MCF 10A (cell line): ENCODE data around the gene ZNF862. TPM values are rescaled to one million over a fixed set of nuclear protein-coding genes. Genes with fewer than 3 reads are reported as not detected.

Experiments
- BruUV-seq: library from RNA; stranded (reverse); fragments of 400-500 nt; replicated peaks from 2 replicates; lab custom pipeline; 2021; lab: Mats Ljungman, UMichigan
- CTCF ChIA-PET: fragments of 300-600 bp; sonication (Branson Sonifier 250); formaldehyde crosslinking; extraction: SDS; loops from one replicate; lab custom pipeline; 2021; ENCODE audit warnings: antibody characterized with exemption, inconsistent platforms; lab: Yijun Ruan, JAX
- POLR2A ChIA-PET: fragments of 300-600, 350-650 bp; sonication (Branson Sonifier 250); formaldehyde crosslinking; extraction: SDS; loops from one replicate; lab custom pipeline; 2020; ENCODE audit warnings: antibody characterized with exemption, inconsistent platforms; lab: Yijun Ruan, JAX
- DNase-seq: peaks from one replicate; pipeline ENCODE4 v3.0.0-alpha.2; 2018; ENCODE audit not compliant: unreplicated experiment
- H3K27ac Mint-ChIP-seq: one replicate; pipeline ENCODE4 v1.8.0; 2022; ENCODE audit warnings: mild to moderate bottlenecking, low read depth, mixed read lengths; ENCODE audit not compliant: unreplicated experiment
- H3K27me3 Mint-ChIP-seq: one replicate; pipeline ENCODE4 v1.8.0; 2022; ENCODE audit warnings: mixed read lengths; ENCODE audit not compliant: insufficient read depth, unreplicated experiment
- H3K36me3 Mint-ChIP-seq: one replicate; pipeline ENCODE4 v1.8.0; 2022; ENCODE audit warnings: mild to moderate bottlenecking, moderate library complexity, mixed read lengths; ENCODE audit not compliant: insufficient read depth, unreplicated experiment
- H3K4me1 Mint-ChIP-seq: one replicate; pipeline ENCODE4 v1.8.0; 2022; ENCODE audit warnings: mixed read lengths; ENCODE audit not compliant: insufficient read depth, unreplicated experiment
- H3K4me3 Mint-ChIP-seq: one replicate; pipeline ENCODE4 v1.8.0; 2022; ENCODE audit warnings: mild to moderate bottlenecking, moderate library complexity, mixed read lengths; ENCODE audit not compliant: unreplicated experiment
- H3K9me3 Mint-ChIP-seq: one replicate; pipeline ENCODE4 v1.8.0; 2022; ENCODE audit warnings: mixed read lengths; ENCODE audit not compliant: unreplicated experiment
- CTCF ChIP-seq: fragments of 200-600 bp; IDR thresholded peaks from one replicate; pipeline ENCODE4 v1.8.0; 2022; ENCODE audit warnings: antibody characterized with exemption, mild to moderate bottlenecking; ENCODE audit not compliant: unreplicated experiment
- intact Hi-C: fragments of 100-400 bp; cut with micrococcal nuclease; formaldehyde crosslinking; loops from 2 replicates; pipeline ENCODE4 v1.14.1; 2022
- total RNA-seq: library from RNA; stranded (reverse); gene quantifications from 2 replicates; pipeline ENCODE4 v1.2.3, GENCODE V29; 2022

ZNF862 gene
- total RNA-seq, 1 experiment from 2014 or later = 17.4 TPM

- Mint-ChIP-seq H3K4me1 (peaks cover 6% of the 10 kb centered on the region), H3K27me3 (no peaks in the 10 kb centered on the region), H3K27ac (no peak overlapping the region), H3K4me3 (no peak overlapping the region), H3K9me3 (no peaks in the 10 kb centered on the region), H3K36me3 (no peaks in the 10 kb centered on the region)
- CTCF ChIA-PET = interaction anchor here (0.5 to 3.8 kb wide), 8 partner anchors 10 to 1386 kb away, joined by 3 to 19 read pairs (median 4); no protein-coding TSS in a partner anchor
- intact Hi-C loops = no loop called here
- POLR2A ChIA-PET = interaction anchor here (0.6 to 1.1 kb wide), 2 partner anchors 33 to 780 kb away, joined by 3 to 9 read pairs; partner anchors contain the start of gene ZNF862
- no TSS peak for BruUV-seq
- no peak for DNase-seq
- no peak for TF ChIP-seq CTCF
Observed at GRCh38 chr7:149871576-149871975, 33.4 kb downstream of the ZNF862 start.

- intact Hi-C loops = loop anchor here (2.0 kb wide), 1 partner anchor 34 kb away; the partner anchor contains the start of gene ZNF862
- no TSS peak for BruUV-seq
Observed at GRCh38 chr7:149872419-149873073, 34.4 kb downstream of the ZNF862 start.

GRCh38 chr7:149873074-149873969, 35.1 kb downstream of the ZNF862 start, which contains the start of gene ATP6V0E2:
Gene ATP6V0E2 (plus strand): TSS chr7:149873969. CDS start chr7:149874066, 97 bp downstream.
- POLR2A ChIA-PET = interaction anchor here (0.9 kb wide), 1 partner anchor 99 kb away, joined by 3 read pairs; no protein-coding TSS in a partner anchor
- Mint-ChIP-seq H3K27ac (peak within 1 kb of the TSS; percentile 22), H3K36me3 (peaks cover 10% of the 10 kb centered on the region), H3K9me3 (no peaks in the 10 kb centered on the region), H3K4me3 (peak within 1 kb of the TSS; percentile 79), H3K4me1 (peaks cover 6% of the 10 kb centered on the region), H3K27me3 (no peaks in the 10 kb centered on the region)
- intact Hi-C loops = loop anchor here (2.0 kb wide), 1 partner anchor 35 kb away; the partner anchor contains the start of gene ZNF862
- peak; percentile 92 for DNase-seq
- no peak for TF ChIP-seq CTCF
- CTCF ChIA-PET = interaction anchor here (2.4 kb wide), 1 partner anchor 11 kb away, joined by 9 read pairs; no protein-coding TSS in a partner anchor
- BruUV-seq = TSS peak; percentile 53

More at GRCh38 chr7:149872419-149873073, 34.4 kb downstream of the ZNF862 start:
- Mint-ChIP-seq H3K27me3 (no peaks in the 10 kb centered on the region), H3K27ac (peak overlapping the region; percentile 22), H3K4me1 (peaks cover 6% of the 10 kb centered on the region), H3K36me3 (peaks cover 6% of the 10 kb centered on the region), H3K4me3 (peak overlapping the region; percentile 79), H3K9me3 (no peaks in the 10 kb centered on the region)
- POLR2A ChIA-PET = interaction anchor here (0.6 to 1.1 kb wide), 2 partner anchors 34 to 781 kb away, joined by 3 to 9 read pairs; partner anchors contain the start of gene ZNF862
- DNase-seq = peak; percentile 61
- CTCF ChIA-PET = interaction anchor here (0.6 to 3.8 kb wide), 4 partner anchors 11 to 1385 kb away, joined by 3 to 19 read pairs (median 6); no protein-coding TSS in a partner anchor
- no peak for TF ChIP-seq CTCF
